SK-N-SH (cell line): ENCODE data around the gene ZFYVE9. TPM values are rescaled to one million over a fixed set of nuclear protein-coding genes. Genes with fewer than 3 reads are reported as not detected.

Experiments
- CTCF ChIA-PET: fragments of 300-600, 350-600 bp; formaldehyde crosslinking; extraction: SDS; loops from one replicate; lab custom pipeline; 2021; lab: Yijun Ruan, JAX
- POLR2A ChIA-PET: fragments of 350-600 bp; sonication (Branson Sonifier 250); formaldehyde crosslinking; extraction: SDS; loops from one replicate; lab custom pipeline; 2020; ENCODE audit warnings: antibody characterized with exemption, inconsistent platforms; lab: Yijun Ruan, JAX
- DNase-seq: peaks from one replicate; pipeline ENCODE4 v3.0.0; 2012
- H2AFZ ChIP-seq: fragments of 200-600 bp; sonication (generic); 2 replicates; pipeline ENCODE4 v1.8.1; 2016; ENCODE audit warnings: antibody characterized with exemption, mild to moderate bottlenecking, low read depth
- H3F3A ChIP-seq: fragments of 200-600 bp; sonication (generic); replicated peaks from 2 replicates; pipeline ENCODE3; 2016; ENCODE audit warnings: antibody characterized with exemption, mild to moderate bottlenecking; ENCODE audit not compliant: insufficient read depth
- H3K27ac ChIP-seq, 2 experiments: fragments of 200-500 bp in 1 of 2; fragments of 200-600 bp in 1 of 2; sonication (Bioruptor generic) in 1 of 2; sonication (generic), shearing (Covaris generic) in 1 of 2; 2 replicates each; pipeline versions ENCODE4 v1.5.1 to v1.6.1; 2014 to 2016; ENCODE audit warnings: low read depth in 2 of 2, inconsistent platforms in 1 of 2, low read length in 1 of 2, mild to moderate bottlenecking in 1 of 2, mixed read lengths in 1 of 2
- H3K27me3 ChIP-seq: fragments of 200-600 bp; sonication (generic), shearing (Covaris generic); 2 replicates; pipeline ENCODE4 v1.6.1; 2016; ENCODE audit warnings: mixed run types; ENCODE audit not compliant: insufficient read depth
- H3K36me3 ChIP-seq, 2 experiments: fragments of 200-500 bp in 1 of 2; fragments of 200-600 bp in 1 of 2; sonication (Bioruptor generic) in 1 of 2; sonication (generic) in 1 of 2; replicated peaks in 1 of 2; 2 replicates each; pipeline versions ENCODE3 to v1.5.1; 2014 to 2016; ENCODE audit warnings: low read length in 1 of 2, mild to moderate bottlenecking in 1 of 2; ENCODE audit not compliant: insufficient read depth in 2 of 2, control insufficient read depth in 1 of 2
- H3K4me1 ChIP-seq, 2 experiments: fragments of 200-500 bp in 1 of 2; fragments of 200-600 bp in 1 of 2; sonication (Bioruptor generic) in 1 of 2; sonication (generic), shearing (Covaris generic) in 1 of 2; 2 replicates each; pipeline versions ENCODE4 v1.5.1 to v1.6.1; 2014 to 2016; ENCODE audit warnings: low read depth in 1 of 2, low read length in 1 of 2, mixed run types in 1 of 2; ENCODE audit not compliant: insufficient read depth in 2 of 2, control insufficient read depth in 1 of 2
- H3K4me2 ChIP-seq: fragments of 200-600 bp; sonication (generic), shearing (Covaris generic); 2 replicates; pipeline ENCODE4 v1.6.1; 2017; ENCODE audit warnings: mixed run types
- H3K4me3 ChIP-seq, 2 experiments: fragments of 200-500 bp in 1 of 2; fragments of 200-600 bp in 1 of 2; sonication (Bioruptor generic) in 1 of 2; sonication (generic), shearing (Covaris generic) in 1 of 2; 2 replicates each; pipeline versions ENCODE4 v1.5.1 to v1.8.1; 2014 to 2016; ENCODE audit warnings: low read depth in 2 of 2, inconsistent platforms in 1 of 2, low read length in 1 of 2, mild to moderate bottlenecking in 1 of 2, mixed read lengths in 1 of 2, moderate library complexity in 1 of 2
- H3K79me2 ChIP-seq: fragments of 200-600 bp; sonication (generic); 2 replicates; pipeline ENCODE4 v1.8.1; 2017; ENCODE audit warnings: mild to moderate bottlenecking; ENCODE audit not compliant: insufficient read depth
- H3K9ac ChIP-seq: fragments of 200-600 bp; sonication (generic); 2 replicates; pipeline ENCODE4 v1.6.1; 2017; ENCODE audit warnings: mixed run types
- H3K9me2 ChIP-seq: fragments of 200-600 bp; sonication (generic); 2 replicates; pipeline ENCODE4 v1.6.1; 2017; ENCODE audit warnings: mixed run types
- H3K9me3 ChIP-seq: fragments of 200-600 bp; sonication (generic); 2 replicates; pipeline ENCODE4 v1.6.1; 2017; ENCODE audit warnings: mixed run types, mild to moderate bottlenecking, moderate library complexity
- H4K20me1 ChIP-seq: fragments of 200-600 bp; sonication (generic); 2 replicates; pipeline ENCODE4 v1.6.1; 2017; ENCODE audit warnings: mild to moderate bottlenecking, mixed run types; ENCODE audit not compliant: insufficient read depth
- CHD2 ChIP-seq: fragments of 150-350 bp; IDR thresholded peaks from 2 replicates; pipeline ENCODE4 v1.6.1; 2018; ENCODE audit warnings: low read length; ENCODE audit not compliant: partially characterized antibody
- EP300 ChIP-seq, 2 experiments: IDR thresholded peaks; 2 replicates each; pipeline versions ENCODE4 v1.4.0 to v1.6.1; 2012; ENCODE audit warnings: borderline replicate concordance in 1 of 2, low read depth in 1 of 2, low read length in 1 of 2
- EZH2phosphoT487 ChIP-seq: fragments of 200-600 bp; sonication (generic); IDR thresholded peaks from 2 replicates; pipeline ENCODE4 v1.6.1; 2017; ENCODE audit warnings: low read depth, mixed run types, mild to moderate bottlenecking, antibody characterized with exemption, moderate library complexity, borderline replicate concordance
- FOXJ3 ChIP-seq: sonication (generic); formaldehyde crosslinking; IDR thresholded peaks from 2 replicates; pipeline ENCODE4 v1.5.1; 2020; ENCODE audit warnings: mild to moderate bottlenecking, missing genetic modification reagents
- FOXM1 ChIP-seq: IDR thresholded peaks from 2 replicates; pipeline ENCODE4 v1.4.0; 2012; ENCODE audit warnings: low read depth, mild to moderate bottlenecking
- GABPA ChIP-seq: IDR thresholded peaks from 2 replicates; pipeline ENCODE4 v1.4.0; 2012; ENCODE audit warnings: low read depth, mild to moderate bottlenecking
- GATA2 ChIP-seq: sonication (generic); formaldehyde crosslinking; IDR thresholded peaks from 2 replicates; pipeline ENCODE4 v1.5.0; 2020; ENCODE audit warnings: mild to moderate bottlenecking, missing genetic modification reagents
- JUND ChIP-seq: IDR thresholded peaks from 2 replicates; pipeline ENCODE4 v1.4.0; 2012
- MAX ChIP-seq: IDR thresholded peaks from 2 replicates; pipeline ENCODE4 v1.4.0; 2012; ENCODE audit warnings: low read depth
- NRF1 ChIP-seq: IDR thresholded peaks from 2 replicates; pipeline ENCODE4 v1.6.1; 2012; ENCODE audit warnings: low read depth, mild to moderate bottlenecking, low read length
- POLR2AphosphoS5 ChIP-seq: IDR thresholded peaks from 2 replicates; pipeline ENCODE4 v1.6.1; 2012; ENCODE audit warnings: low read depth, low read length
- RFX5 ChIP-seq: IDR thresholded peaks from 2 replicates; pipeline ENCODE4 v1.6.1; 2012; ENCODE audit warnings: mild to moderate bottlenecking, improper control_type of control experiment, low read length
- SIN3A ChIP-seq: IDR thresholded peaks from 2 replicates; pipeline ENCODE4 v1.6.1; 2012; ENCODE audit warnings: low read depth, mild to moderate bottlenecking, low read length, moderate library complexity, borderline replicate concordance
- TAF1 ChIP-seq: IDR thresholded peaks from 2 replicates; pipeline ENCODE4 v1.6.1; 2012; ENCODE audit warnings: low read depth, mild to moderate bottlenecking, low read length, moderate library complexity, borderline replicate concordance
- TEAD4 ChIP-seq: IDR thresholded peaks from 2 replicates; pipeline ENCODE4 v1.4.0; 2012; ENCODE audit warnings: mild to moderate bottlenecking, borderline replicate concordance; ENCODE audit not compliant: insufficient read depth
- USF2 ChIP-seq: fragments of 150-350 bp; IDR thresholded peaks from 2 replicates; pipeline ENCODE4 v1.6.1; 2017; ENCODE audit warnings: antibody characterized with exemption, low read length, low read depth, borderline replicate concordance
- YY1 ChIP-seq: IDR thresholded peaks from 2 replicates; pipeline ENCODE4 v1.4.0; 2012; ENCODE audit warnings: low read depth, mild to moderate bottlenecking
- WGBS: methylation state at CpG from one replicate; pipeline ENCODE4 v1.1.6; 2017; ENCODE audit warnings: low lambda C conversion rate; 5-methylcytosine and 5-hydroxymethylcytosine counted together
- polyA plus RNA-seq, 3 experiments: library from polyadenylated mRNA; depleted of rRNA; stranded (reverse); fragments of >200 nt; gene quantifications; 2 replicates each; pipeline ENCODE4 v1.2.3, GENCODE V29; 2012
- TF ChIP-seq, protein P1 (sequence below): fragments of 150-350 bp; IDR thresholded peaks from 2 replicates; pipeline ENCODE4 v1.6.1; 2016; ENCODE audit warnings: mild to moderate bottlenecking, low read depth, low read length

Gene ZFYVE9
- polyA plus RNA-seq, 1 of the 3 experiments (the other 2 are of a cell fraction), result 4.1 TPM

- Histone ChIP-seq H3K9me3 (no peaks in the 10 kb centered on the region), H3K79me2 (peaks cover 72% of the 10 kb centered on the region), H3K27ac (no peak overlapping the region), H3K4me3 (no peak overlapping the region), H3K27me3 (no peaks in the 10 kb centered on the region), H4K20me1 (peaks cover 3% of the 10 kb centered on the region; the same call in 1 of the 2 replicates), H3K36me3 (no peaks in the 10 kb centered on the region), H3K9me2 (no peaks in the 10 kb centered on the region), H3K4me1 (peaks cover 0 to 7% of the 10 kb centered on the region in 2 experiments; a peak in 1 of 4 replicates), H2AFZ (no peak overlapping the region)
- WGBS, result 99% methylated on average over 2 of the region's 2 CpGs
- CTCF ChIA-PET, result interaction anchor here (1.1 to 2.3 kb wide), 2 partner anchors 10 to 24 kb away, joined by 4 to 7 read pairs; no protein-coding TSS in a partner anchor
- POLR2A ChIA-PET, result no interaction called here
- TF ChIP-seq NRF1 (no peak), MAX (no peak), SIN3A (no peak), EZH2phosphoT487 (no peak), CHD2 (no peak), POLR2AphosphoS5 (no peak), RFX5 (no peak), YY1 (no peak), FOXM1 (no peak), TAF1 (no peak)
- TF ChIP-seq, protein P1, sequence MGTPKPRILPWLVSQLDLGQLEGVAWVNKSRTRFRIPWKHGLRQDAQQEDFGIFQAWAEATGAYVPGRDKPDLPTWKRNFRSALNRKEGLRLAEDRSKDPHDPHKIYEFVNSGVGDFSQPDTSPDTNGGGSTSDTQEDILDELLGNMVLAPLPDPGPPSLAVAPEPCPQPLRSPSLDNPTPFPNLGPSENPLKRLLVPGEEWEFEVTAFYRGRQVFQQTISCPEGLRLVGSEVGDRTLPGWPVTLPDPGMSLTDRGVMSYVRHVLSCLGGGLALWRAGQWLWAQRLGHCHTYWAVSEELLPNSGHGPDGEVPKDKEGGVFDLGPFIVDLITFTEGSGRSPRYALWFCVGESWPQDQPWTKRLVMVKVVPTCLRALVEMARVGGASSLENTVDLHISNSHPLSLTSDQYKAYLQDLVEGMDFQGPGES, result no peak
- TF ChIP-seq, all 33 proteins: peak for 0
- Histone ChIP-seq H3K9ac (no peak overlapping the region), H3K4me2 (no peak overlapping the region), H3F3A (no peaks in the 10 kb centered on the region)
- DNase-seq, result no peak
Measured at GRCh38 chr1:52152572-52152971, 10.7 kb downstream of the ZFYVE9 start.

DNA sequence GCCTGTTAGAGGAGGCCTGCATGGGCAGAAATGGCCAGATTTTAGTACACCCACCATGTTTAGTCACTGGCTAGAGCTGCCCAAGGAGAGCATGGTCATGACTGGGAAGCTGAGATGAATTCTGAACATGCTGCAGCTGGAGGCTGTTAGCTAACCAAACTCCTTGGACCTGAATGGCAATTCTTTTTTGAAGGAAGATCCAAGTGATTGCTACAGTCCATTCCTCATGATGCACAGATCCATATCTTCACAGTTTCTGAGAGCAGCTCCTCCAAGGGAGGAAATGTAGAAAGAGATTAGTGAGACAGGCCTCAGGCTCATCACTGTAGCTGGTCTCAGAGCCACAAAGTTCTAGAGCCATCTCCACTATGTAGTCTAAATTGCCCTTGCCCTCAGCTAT is 11.1 kb downstream of the ZFYVE9 start:
- Histone ChIP-seq H2AFZ (no peak overlapping the region), H3F3A (no peaks in the 10 kb centered on the region), H3K9me3 (no peaks in the 10 kb centered on the region), H3K79me2 (peaks cover 68% of the 10 kb centered on the region), H3K4me3 (no peak overlapping the region), H4K20me1 (peaks cover 3% of the 10 kb centered on the region; the same call in 1 of the 2 replicates), H3K27me3 (no peaks in the 10 kb centered on the region), H3K27ac (no peak overlapping the region), H3K9ac (no peak overlapping the region), H3K9me2 (no peaks in the 10 kb centered on the region), H3K36me3 (no peaks in the 10 kb centered on the region), H3K4me1 (peaks cover 0 to 7% of the 10 kb centered on the region in 2 experiments; a peak in 1 of 4 replicates), H3K4me2 (no peak overlapping the region)
- ChIA-PET POLR2A (no interaction called here), CTCF (interaction anchor here (0.6 to 2.3 kb wide), 3 partner anchors 11 to 177 kb away, joined by 3 to 7 read pairs (median 3); no protein-coding TSS in a partner anchor)
- no peak for DNase-seq
- no peak for TF ChIP-seq NRF1
- no peak for TF ChIP-seq GABPA
- TF ChIP-seq TAF1, result no peak
- no peak for TF ChIP-seq JUND
- TF ChIP-seq EP300 (IDR thresholded peaks at IDR 0.05; ENCODE audit: borderline replicate concordance in 1 of 2, low read depth in 1 of 2, low read length in 1 of 2), result no peak
- TF ChIP-seq MAX, result no peak
- no peak for TF ChIP-seq GATA2
- TF ChIP-seq YY1, result no peak
- no peak for TF ChIP-seq CHD2
- no peak for TF ChIP-seq TEAD4
- TF ChIP-seq RFX5, result no peak
- TF ChIP-seq USF2, result no peak
- TF ChIP-seq FOXJ3 (CRISPR knock-in tag), result no peak
